ENCODE results near the gene RDH8.

DNA sequence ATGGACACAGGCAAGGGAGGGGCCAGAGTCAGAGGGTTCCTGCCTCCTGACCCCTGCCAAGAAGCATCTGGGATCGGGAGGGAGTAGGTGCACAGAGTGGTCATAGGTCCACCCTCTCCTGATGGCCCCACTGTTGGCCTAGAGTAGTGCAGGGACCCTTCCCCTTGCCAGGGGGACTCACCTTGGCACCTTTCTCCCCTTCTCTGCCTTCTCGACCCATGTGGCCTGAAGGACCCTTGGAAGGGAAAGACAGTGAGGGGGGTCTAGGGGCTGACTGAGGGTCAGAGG is 43.7 kb upstream of the RDH8 start:
- TF ChIP-seq ZFP30 (CRISPR knock-in tag; IDR thresholded peaks at IDR 0.05) (no peak), ARNTL (CRISPR knock-in tag; IDR thresholded peaks at IDR 0.05; ENCODE audit: borderline replicate concordance, low read depth) (no peak), CSDC2 (CRISPR knock-in tag; IDR thresholded peaks at IDR 0.05) (no peak)
- TF ChIP-seq, protein P1, sequence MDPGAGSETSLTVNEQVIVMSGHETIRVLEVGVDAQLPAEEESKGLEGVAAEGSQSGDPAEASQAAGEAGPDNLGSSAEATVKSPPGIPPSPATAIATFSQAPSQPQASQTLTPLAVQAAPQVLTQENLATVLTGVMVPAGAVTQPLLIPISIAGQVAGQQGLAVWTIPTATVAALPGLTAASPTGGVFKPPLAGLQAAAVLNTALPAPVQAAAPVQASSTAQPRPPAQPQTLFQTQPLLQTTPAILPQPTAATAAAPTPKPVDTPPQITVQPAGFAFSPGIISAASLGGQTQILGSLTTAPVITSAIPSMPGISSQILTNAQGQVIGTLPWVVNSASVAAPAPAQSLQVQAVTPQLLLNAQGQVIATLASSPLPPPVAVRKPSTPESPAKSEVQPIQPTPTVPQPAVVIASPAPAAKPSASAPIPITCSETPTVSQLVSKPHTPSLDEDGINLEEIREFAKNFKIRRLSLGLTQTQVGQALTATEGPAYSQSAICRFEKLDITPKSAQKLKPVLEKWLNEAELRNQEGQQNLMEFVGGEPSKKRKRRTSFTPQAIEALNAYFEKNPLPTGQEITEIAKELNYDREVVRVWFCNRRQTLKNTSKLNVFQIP (CRISPR knock-in tag; IDR thresholded peaks at IDR 0.05; ENCODE audit: borderline replicate concordance, low read depth) = no peak

All from SK-N-SH treated with all-trans-retinoic acid at 6 μM for 48 hours (cell line).